HepG2 (cell line): ENCODE measurements around the gene KRTAP10-2. TPM values are rescaled to one million over a fixed set of nuclear protein-coding genes. Genes with fewer than 3 reads are reported as not detected.
A peak's percentile ranks its signal among the peaks of the same experiment; 100 is the strongest.

Experiments
- ATAC-seq: fragments of 200-7000 bp; cut with Tn5 transposase; 3 replicates; pipeline ENCODE4 v1.9.1; 2020; ENCODE audit warnings: mild to moderate bottlenecking, moderate library complexity
- BruUV-seq: library from RNA; stranded (reverse); fragments of 400-500 nt; replicated peaks from 2 replicates; lab custom pipeline; 2021; lab: Mats Ljungman, UMichigan
- CTCF ChIA-PET: fragments of 300-600 bp; formaldehyde crosslinking; extraction: SDS; loops from one replicate; lab custom pipeline; 2021; ENCODE audit warnings: low total read pairs, inconsistent platforms, low intra/inter-chr PET ratio; lab: Yijun Ruan, JAX
- POLR2A ChIA-PET: fragments of 350-600 bp; sonication (Branson Sonifier 250); formaldehyde crosslinking; loops from one replicate; lab custom pipeline; 2020; ENCODE audit warnings: antibody characterized with exemption, inconsistent platforms; lab: Yijun Ruan, JAX
- DNase-seq: peaks from one replicate; pipeline ENCODE4 v3.0.0-alpha.2; 2015; ENCODE audit warnings: low spot score
- FAIRE-seq: peaks from 3 replicates; lab custom pipeline; 2011; peaks lifted over from hg19 to GRCh38; lab: Jason Lieb, UNC
- H2AFZ ChIP-seq: one replicate; pipeline ENCODE4 v1.6.1; 2011; ENCODE audit warnings: low read length, inconsistent platforms
- H3K27ac ChIP-seq: fragments of 300-600 bp; 3 replicates; pipeline ENCODE4 v1.8.0; 2011; ENCODE audit warnings: mixed run types, mild to moderate bottlenecking, mixed read lengths, low read length, inconsistent platforms; ENCODE audit not compliant: insufficient read depth; ENCODE audit errors: extremely low read length
- H3K27me3 ChIP-seq, 2 experiments: fragments of 200-600 bp in 1 of 2; 2 replicates in 1 of 2; 3 replicates in 1 of 2; pipeline versions ENCODE4 v1.6.0 to v1.8.0; 2011; ENCODE audit warnings: low read length in 2 of 2, mild to moderate bottlenecking in 2 of 2, moderate library complexity in 2 of 2, inconsistent platforms in 1 of 2; ENCODE audit not compliant: insufficient read depth in 2 of 2, control insufficient read depth in 1 of 2
- H3K36me3 ChIP-seq, 2 experiments: fragments of 200-600 bp in 1 of 2; replicated peaks in 1 of 2; 2 replicates in 1 of 2; 3 replicates in 1 of 2; pipeline versions ENCODE4 v1.5.1 to v1.8.0; 2011; ENCODE audit warnings: low read length in 2 of 2, inconsistent platforms in 1 of 2; ENCODE audit not compliant: insufficient read depth in 2 of 2, control insufficient read depth in 1 of 2
- H3K4me1 ChIP-seq: 2 replicates; pipeline ENCODE4 v1.5.1; 2012; ENCODE audit warnings: low read length, inconsistent platforms; ENCODE audit not compliant: insufficient read depth
- H3K4me2 ChIP-seq: 2 replicates; pipeline ENCODE4 v1.6.0; 2011; ENCODE audit warnings: low read depth, low read length, inconsistent platforms
- H3K4me3 ChIP-seq, 3 experiments: fragments of 200-600 bp in 1 of 3; sonication (generic), shearing (Covaris generic) in 1 of 3; replicated peaks in 1 of 3; 2 replicates each; pipeline ENCODE4 v1.5.1; 2011 to 2016; ENCODE audit warnings: low read length in 3 of 3, inconsistent platforms in 2 of 3, low read depth in 2 of 3, mild to moderate bottlenecking in 2 of 3, control low read depth in 1 of 3, mixed read lengths in 1 of 3; ENCODE audit not compliant: insufficient read depth in 1 of 3
- H3K79me2 ChIP-seq: one replicate; pipeline ENCODE4 v1.6.1; 2011; ENCODE audit warnings: low read length, inconsistent platforms; ENCODE audit not compliant: insufficient read depth
- H3K9ac ChIP-seq: 2 replicates; pipeline ENCODE4 v1.6.0; 2011; ENCODE audit warnings: mild to moderate bottlenecking, low read depth, low read length, inconsistent platforms; ENCODE audit not compliant: insufficient read depth
- H3K9me3 ChIP-seq: 2 replicates; pipeline ENCODE4 v1.5.1; 2012; ENCODE audit warnings: mild to moderate bottlenecking, low read length
- H4K20me1 ChIP-seq: 2 replicates; pipeline ENCODE4 v1.6.0; 2011; ENCODE audit warnings: inconsistent platforms, mild to moderate bottlenecking, low read length, moderate library complexity; ENCODE audit not compliant: insufficient read depth
- ATF7 ChIP-seq, 2 experiments: fragments of 450-650 bp in 1 of 2; sonication (generic) in 1 of 2; formaldehyde crosslinking in 1 of 2; IDR thresholded peaks; 2 replicates each; pipeline versions ENCODE4 v1.4.0 to v1.6.1; 2016 to 2020; ENCODE audit warnings: antibody characterized with exemption in 1 of 2, mild to moderate bottlenecking in 1 of 2, missing genetic modification reagents in 1 of 2
- CREB1 ChIP-seq, 2 experiments: fragments of 450-650 bp in 1 of 2; IDR thresholded peaks; 2 replicates each; pipeline ENCODE4 v1.6.1; 2016 to 2017; ENCODE audit warnings: control low read depth in 1 of 2, mild to moderate bottlenecking in 1 of 2, missing compliant biosample characterization in 1 of 2, missing genetic modification characterization in 1 of 2
- CSRNP1 ChIP-seq: sonication (generic); formaldehyde crosslinking; IDR thresholded peaks from 2 replicates; pipeline ENCODE4 v1.8.1; 2023; ENCODE audit warnings: mild to moderate bottlenecking, missing genetic modification reagents
- ELF3 ChIP-seq: IDR thresholded peaks from 2 replicates; pipeline ENCODE4 v1.6.1; 2016; ENCODE audit warnings: missing genetic modification reagents, missing compliant biosample characterization
- HDAC1 ChIP-seq: sonication (generic); formaldehyde crosslinking; IDR thresholded peaks from 2 replicates; pipeline ENCODE4 v1.5.1; 2020; ENCODE audit warnings: mild to moderate bottlenecking, missing genetic modification reagents
- MYC ChIP-seq: sonication (generic); formaldehyde crosslinking; IDR thresholded peaks from 2 replicates; pipeline ENCODE4 v1.9.0; 2021; ENCODE audit warnings: missing genetic modification reagents, borderline replicate concordance
- PHF21A ChIP-seq: sonication (generic); formaldehyde crosslinking; IDR thresholded peaks from 2 replicates; pipeline ENCODE4 v1.5.0; 2020; ENCODE audit warnings: mild to moderate bottlenecking, missing genetic modification reagents
- ZNF292 ChIP-seq: sonication (generic); formaldehyde crosslinking; IDR thresholded peaks from 2 replicates; pipeline ENCODE4 v1.8.1; 2022; ENCODE audit warnings: mild to moderate bottlenecking, low read depth, missing genetic modification reagents, borderline replicate concordance
- ZXDC ChIP-seq: sonication (generic); formaldehyde crosslinking; IDR thresholded peaks from 2 replicates; pipeline ENCODE4 v1.5.0; 2020; ENCODE audit warnings: mild to moderate bottlenecking, missing genetic modification reagents
- WGBS: methylation state at CpG from one replicate; pipeline ENCODE4 v1.1.6; 2017; ENCODE audit warnings: low lambda C conversion rate; 5-methylcytosine and 5-hydroxymethylcytosine counted together
- in situ Hi-C: cut with HindIII; loops from 2 replicates; pipeline ENCODE4 v1.10.0; 2017; ENCODE audit warnings: low pct_unique_long_range_greater_than_20kb; ENCODE audit not compliant: extremely low pct_ligation_motif_present
- intact Hi-C: fragments of 100-400 bp; cut with micrococcal nuclease; formaldehyde crosslinking; loops from one replicate; pipeline ENCODE4 v1.10.0; 2022; ENCODE audit not compliant: unreplicated experiment
- polyA plus RNA-seq, 8 experiments: library from polyadenylated mRNA; depleted of rRNA in 3 of 8; stranded (reverse) in 7 of 8; unstranded in 1 of 8; fragments of >200 nt; fragmentation: Illumina TruSeq in 4 of 8; extraction: Trizol in 4 of 8; gene quantifications; 2 replicates each; pipeline versions ENCODE4 v1.2.1 to v1.2.3, GENCODE V29; 2011 to 2016; ENCODE audit warnings: low read depth in 4 of 8, missing spikeins in 1 of 8, mixed read lengths in 1 of 8; ENCODE audit not compliant: insufficient read depth in 1 of 8
- total RNA-seq, 5 experiments: library from RNA; depleted of rRNA; stranded (reverse); fragments of >200 nt; fragmentation: Illumina TruSeq; extraction: Trizol; gene quantifications; 2 replicates each; pipeline ENCODE4 v1.2.3, GENCODE V29; 2016; ENCODE audit warnings: low read depth in 1 of 5
- TF ChIP-seq, protein P1 (sequence below): sonication (generic); formaldehyde crosslinking; IDR thresholded peaks from 2 replicates; pipeline ENCODE4 v1.4.0; 2020; ENCODE audit warnings: mild to moderate bottlenecking, missing genetic modification reagents

Gene KRTAP10-2
- total and polyA plus RNA-seq, 2 of the 13 experiments (the other 11 are each of a cell fraction or from before 2014, with no cell fraction given) = not detected

DNA sequence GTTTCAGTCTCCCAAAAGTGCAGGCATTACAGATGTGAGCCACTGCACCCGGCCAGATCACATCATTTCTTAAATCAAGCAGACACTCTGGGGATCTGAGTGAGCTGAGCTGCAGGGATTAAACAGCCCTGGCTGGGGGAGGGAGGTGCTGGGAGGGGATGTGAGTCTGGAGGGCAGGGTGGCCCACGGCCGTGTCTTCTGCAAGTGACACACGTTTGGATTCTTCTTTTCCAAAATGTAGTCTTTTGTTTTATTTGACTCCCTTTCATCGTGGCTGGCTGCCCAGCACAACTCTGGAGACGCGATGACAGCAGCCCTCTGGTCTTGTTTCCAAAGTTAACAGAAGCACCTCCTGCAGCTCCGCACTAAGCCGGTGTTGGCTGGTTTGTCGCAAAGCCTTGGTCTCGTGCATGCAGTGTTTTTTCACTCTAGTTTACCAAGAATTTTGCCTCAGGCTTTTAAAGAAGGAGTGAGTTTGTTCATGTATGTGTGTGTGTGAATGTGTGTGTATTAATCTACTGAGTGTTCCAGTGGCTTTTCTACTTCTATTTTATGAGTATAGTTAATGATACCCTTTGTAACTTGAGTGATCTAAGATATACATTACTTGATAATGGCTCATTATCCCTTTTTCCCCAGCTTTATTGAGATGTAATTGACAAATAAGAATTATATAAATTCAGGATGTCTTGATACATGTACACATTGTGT lies 31.9 kb upstream of the KRTAP10-2 start:
- Histone ChIP-seq H3K4me2 (no peak overlapping the region), H3K79me2 (no peaks in the 10 kb centered on the region), H3K9me3 (peaks cover 8% of the 10 kb centered on the region; the same call in 1 of the 2 replicates), H3K9ac (no peak overlapping the region), H4K20me1 (no peaks in the 10 kb centered on the region), H2AFZ (no peak overlapping the region), H3K27me3 (peaks cover 0 to 9% of the 10 kb centered on the region in 2 experiments; a peak in 1 of 5 replicates), H3K36me3 (no peaks in the 10 kb centered on the region), H3K4me3 (no peak overlapping the region), H3K27ac (no peak overlapping the region), H3K4me1 (no peaks in the 10 kb centered on the region)
- ChIA-PET POLR2A (no interaction called here), CTCF (no interaction called here)
- ATAC-seq (no peak), FAIRE-seq (no peak), DNase-seq (no peak)
- no peak for TF ChIP-seq CSRNP1 (CRISPR knock-in tag)
- no peak for TF ChIP-seq HDAC1 (CRISPR knock-in tag)
- no peak for TF ChIP-seq MYC (CRISPR knock-in tag)
- TF ChIP-seq PHF21A = no peak
- intact Hi-C loops (no loop called here), in situ Hi-C loops (no loop called here)
- no TSS peak for BruUV-seq
- WGBS = 15% methylated on average over 11 of the region's 11 CpGs

- no TSS peak for BruUV-seq
- DNase-seq (no peak), ATAC-seq (no peak), FAIRE-seq (no peak)
- TF ChIP-seq, protein P1, sequence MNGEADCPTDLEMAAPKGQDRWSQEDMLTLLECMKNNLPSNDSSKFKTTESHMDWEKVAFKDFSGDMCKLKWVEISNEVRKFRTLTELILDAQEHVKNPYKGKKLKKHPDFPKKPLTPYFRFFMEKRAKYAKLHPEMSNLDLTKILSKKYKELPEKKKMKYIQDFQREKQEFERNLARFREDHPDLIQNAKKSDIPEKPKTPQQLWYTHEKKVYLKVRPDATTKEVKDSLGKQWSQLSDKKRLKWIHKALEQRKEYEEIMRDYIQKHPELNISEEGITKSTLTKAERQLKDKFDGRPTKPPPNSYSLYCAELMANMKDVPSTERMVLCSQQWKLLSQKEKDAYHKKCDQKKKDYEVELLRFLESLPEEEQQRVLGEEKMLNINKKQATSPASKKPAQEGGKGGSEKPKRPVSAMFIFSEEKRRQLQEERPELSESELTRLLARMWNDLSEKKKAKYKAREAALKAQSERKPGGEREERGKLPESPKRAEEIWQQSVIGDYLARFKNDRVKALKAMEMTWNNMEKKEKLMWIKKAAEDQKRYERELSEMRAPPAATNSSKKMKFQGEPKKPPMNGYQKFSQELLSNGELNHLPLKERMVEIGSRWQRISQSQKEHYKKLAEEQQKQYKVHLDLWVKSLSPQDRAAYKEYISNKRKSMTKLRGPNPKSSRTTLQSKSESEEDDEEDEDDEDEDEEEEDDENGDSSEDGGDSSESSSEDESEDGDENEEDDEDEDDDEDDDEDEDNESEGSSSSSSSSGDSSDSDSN = no peak
- TF ChIP-seq ZXDC (no peak), ELF3 (CRISPR knock-in tag) (no peak), CREB1 (IDR thresholded peaks at IDR 0.05) (peak; percentile 90), CREB1 (CRISPR knock-in tag; IDR thresholded peaks at IDR 0.05) (no peak), ZNF292 (CRISPR knock-in tag) (no peak), ATF7 (IDR thresholded peaks at IDR 0.05) (peak; percentile 96), ATF7 (CRISPR knock-in tag; IDR thresholded peaks at IDR 0.05) (no peak)
- H3K4me1 ChIP-seq = no peaks in the 10 kb centered on the region
- H3K9me3 ChIP-seq = peaks cover 8% of the 10 kb centered on the region; the same call in 1 of the 2 replicates
- H3K4me3 ChIP-seq = no peak overlapping the region
- H2AFZ ChIP-seq = no peak overlapping the region
- CTCF ChIA-PET = no interaction called here
- intact Hi-C loops = no loop called here
- H3K79me2 ChIP-seq = no peaks in the 10 kb centered on the region
- POLR2A ChIA-PET = no interaction called here
- no peak overlapping the region for H3K4me2 ChIP-seq
- 65% methylated on average over 14 of the region's 15 CpGs for WGBS
- H4K20me1 ChIP-seq = no peaks in the 10 kb centered on the region
- H3K27me3 ChIP-seq = peaks cover 0 to 9% of the 10 kb centered on the region in 2 experiments; a peak in 1 of 5 replicates
- H3K27ac ChIP-seq = no peak overlapping the region
- in situ Hi-C loops = no loop called here
- no peak overlapping the region for H3K9ac ChIP-seq
- H3K36me3 ChIP-seq = no peaks in the 10 kb centered on the region
These were observed 30.8 kb upstream of the KRTAP10-2 start for GRCh38 chr21:44582055-44582454.
